Measurements from ENCODE around the gene PIK3C2B. TPM values are rescaled to one million over a fixed set of nuclear protein-coding genes. Genes with fewer than 3 reads are reported as not detected.

Gene PIK3C2B
- total RNA-seq (2021; ENCODE audit: unreplicated experiment), result 17.4 TPM
- 6.9 and 8.9 TPM in 2 replicates for polyA plus RNA-seq (2012)
- percentile 56 among the genes with signal in this experiment for Bru-seq, nascent RNA
- BruChase-seq, experiment 1, labeled RNA remaining after a 6-hour chase, result percentile 65 among the genes with signal in this experiment
- percentile 65 among the genes with signal in this experiment for BruChase-seq, experiment 2, labeled RNA remaining after a 2-hour chase
- long read RNA-seq, partial matches to known transcripts, result 1 of 8 reads
- long read RNA-seq, other reads (novel, unspliced or antisense), result 7 of 8 reads

- Histone ChIP-seq H3K4me3 (replicated peaks in 1 of 2; ENCODE audit: low read depth in 1 of 2, low read length in 2 of 2) (peak within 1 kb of the TSS; percentile 80 to 94), H3K36me3 (ENCODE audit: control insufficient read depth in 1 of 2, insufficient read depth in 2 of 2, low read length in 2 of 2) (no peaks in the 10 kb centered on the region), H3K9me3 (ENCODE audit: control insufficient read depth in 1 of 2, insufficient read depth in 1 of 2, low read depth in 1 of 2, low read length in 2 of 2) (no peaks in the 10 kb centered on the region), H3K27me3 (ENCODE audit: insufficient read depth, low read length) (no peaks in the 10 kb centered on the region), H3K27ac (ENCODE audit: low read depth, low read length) (peak within 1 kb of the TSS; percentile 97), H3K9ac (ENCODE audit: low read length) (peak within 1 kb of the TSS; percentile 87), H3K4me2 (ENCODE audit: low read length) (peak within 1 kb of the TSS; percentile 100), H3K4me1 (ENCODE audit: control insufficient read depth in 1 of 2, insufficient read depth in 2 of 2, low read length in 2 of 2) (peaks cover 17 to 36% of the 10 kb centered on the region in 2 experiments), H2AFZ (ENCODE audit: low read depth, low read length, poor library complexity, severe bottlenecking) (peak within 1 kb of the TSS; percentile 100), H4K20me1 (ENCODE audit: insufficient read depth) (no peaks in the 10 kb centered on the region), H3K79me2 (ENCODE audit: insufficient read depth, low read length) (no peaks in the 10 kb centered on the region; the same call in 1 of the 2 replicates), H3K9me2 (ENCODE audit: insufficient read depth) (no peaks in the 10 kb centered on the region)
- ChIA-PET CTCF (interaction anchor here (1.0 to 3.4 kb wide), 12 partner anchors 9 to 332 kb away, joined by 3 to 18 read pairs (median 5); partner anchors contain the start of gene MDM4), RAD21 (ENCODE audit: low non-redundant PET in 1 of 2, low total read pairs in 2 of 2, uncharacterized antibody in 2 of 2, unreplicated experiment in 2 of 2) (interaction anchor here (0.5 to 1.9 kb wide), 4 partner anchors 9 to 48 kb away, joined by 3 to 8 read pairs (median 5); no protein-coding TSS in a partner anchor), POLR2A (interaction anchor here (0.9 to 2.6 kb wide), 6 partner anchors 9 to 77 kb away, joined by 3 to 14 read pairs (median 4); partner anchors contain the start of gene MDM4)
- ATAC-seq (peak; percentile 87), DNase-seq (ENCODE audit: low read depth, low spot score) (peak; percentile 52)
- intact Hi-C loops (cut with micrococcal nuclease), result loop anchor here (1.0 kb wide), 1 partner anchor 46 kb away; no protein-coding TSS in a partner anchor
- BruUV-seq (replicated peaks), result no TSS peak
- no peak for TF ChIP-seq ATF3 (IDR thresholded peaks at IDR 0.05)
- TF ChIP-seq POLR2A (IDR thresholded peaks at IDR 0.05; ENCODE audit: borderline replicate concordance, extremely low read depth, insufficient read depth, insufficient read length), result peak; percentile 68
- no peak for TF ChIP-seq TCF7L2 (IDR thresholded peaks at IDR 0.05; ENCODE audit: borderline replicate concordance, extremely low read depth, insufficient read depth, insufficient read length)
- TF ChIP-seq CBX3 (IDR thresholded peaks at IDR 0.05; ENCODE audit: low read depth), result peak; percentile 35; the same call in 1 of the 2 replicates
- TF ChIP-seq SIN3A (IDR thresholded peaks at IDR 0.05; ENCODE audit: low read depth), result peak; percentile 76
- TF ChIP-seq EGR1 (IDR thresholded peaks at IDR 0.05; ENCODE audit: low read depth), result peak; percentile 56; the same call in 1 of the 2 replicates
- TF ChIP-seq SP1 (IDR thresholded peaks at IDR 0.05; ENCODE audit: low read depth), result no peak; the same call in 1 of the 2 replicates
- peak; percentile 36; the same call in 1 of the 2 replicates for TF ChIP-seq RAD21 (IDR thresholded peaks at IDR 0.05; ENCODE audit: low read depth)
- peak in 2 of 3 experiments; percentile 25 to 29; a peak in 3 of 6 replicates for TF ChIP-seq CTCF (IDR thresholded peaks at IDR 0.05 in 2 of 3, conservative IDR thresholded peaks at IDR 0.05 in 1 of 3; ENCODE audit: borderline replicate concordance in 1 of 3, insufficient read depth in 1 of 3, low read depth in 2 of 3, low read length in 2 of 3)
- peak; percentile 24; the same call in 1 of the 2 replicates for TF ChIP-seq ZFX (IDR thresholded peaks at IDR 0.05)
- peak; percentile 88 for TF ChIP-seq POLR2AphosphoS5 (IDR thresholded peaks at IDR 0.05; ENCODE audit: low read depth, low read length)
- TF ChIP-seq MAX (IDR thresholded peaks at IDR 0.05), result peak; percentile 68
Observed at GRCh38 chr1:204494281-204495077, at the start of gene PIK3C2B. PIK3C2B (minus strand) TSS chr1:204494805; CDS start chr1:204469802, 25,003 bp downstream.
